Colonic mucosa (tissue), 4 donors: ENCODE measurements around the gene SEMA3A. TPM values are rescaled to one million over a fixed set of nuclear protein-coding genes. Genes with fewer than 3 reads are reported as not detected.
A peak's percentile ranks its signal among the peaks of the same experiment; 100 is the strongest.

ENCODE experiments used
- DNase-seq: peaks from one replicate; pipeline ENCODE4 v3.0.0-alpha.2; 2020
- H3K27ac ChIP-seq: fragments of 200-600 bp; one replicate; pipeline ENCODE4 v1.8.0; 2021
- H3K27me3 ChIP-seq: fragments of 200-600 bp; one replicate; pipeline ENCODE4 v1.8.0; 2021
- H3K36me3 ChIP-seq: fragments of 200-600 bp; one replicate; pipeline ENCODE4 v1.8.0; 2021
- H3K4me1 ChIP-seq: fragments of 200-600 bp; one replicate; pipeline ENCODE4 v1.8.0; 2021; ENCODE audit warnings: mild to moderate bottlenecking
- H3K4me3 ChIP-seq: fragments of 200-600 bp; one replicate; pipeline ENCODE4 v1.8.0; 2021
- H3K9ac ChIP-seq, 2 donors: one replicate each; pipeline ENCODE4 v1.7.0; 2013; ENCODE audit warnings: control low read depth in 2 of 2, low read depth in 2 of 2, low read length in 2 of 2
- H3K9me3 ChIP-seq: fragments of 200-600 bp; one replicate; pipeline ENCODE4 v1.8.0; 2021
- CTCF ChIP-seq: fragments of 200-600 bp; IDR thresholded peaks from one replicate; pipeline ENCODE4 v1.8.0; 2022; ENCODE audit warnings: antibody characterized with exemption, mild to moderate bottlenecking
- intact Hi-C: fragments of 100-400 bp; cut with DNase I; formaldehyde crosslinking; loops from one replicate; pipeline ENCODE4 v1.14.1; 2022
- total RNA-seq, 2 donors: library from RNA; stranded (reverse); fragmentation: NEBNext Ultra II Directional in 1 of 2; extraction: Animal tissue kit (Norgen Biotek cat#: 25700) in 1 of 2; gene quantifications; one replicate each; pipeline ENCODE4 v1.2.1, GENCODE V29; 2021
- donor health status: healthy.
- donor health status: DM: no; HTN: no; CAD: no.
- donor health status: DM: no; HTN: no; CAD: no.

The SEMA3A gene
- total RNA-seq, 2 donors from 2014 or later, result 1.7 to 14.2 TPM

GRCh38 chr7:83936056-83936708 lies 258.4 kb downstream of the SEMA3A start:
- H3K27ac ChIP-seq, result no peak overlapping the region
- no peaks in the 10 kb centered on the region for H3K9me3 ChIP-seq
- H3K36me3 ChIP-seq, result no peaks in the 10 kb centered on the region
- no peak overlapping the region for H3K4me3 ChIP-seq
- H3K4me1 ChIP-seq, result no peaks in the 10 kb centered on the region
- no peaks in the 10 kb centered on the region for H3K27me3 ChIP-seq
- H3K9ac ChIP-seq, result no peak overlapping the region
- intact Hi-C loops, result loop anchor here (5.0 kb wide), 1 partner anchor 1086 kb away; no protein-coding TSS in a partner anchor
- peak; percentile 71 for TF ChIP-seq CTCF
- peak; percentile 59 for DNase-seq

- intact Hi-C loops, result no loop called here
- Histone ChIP-seq H3K9ac (no peak overlapping the region), H3K27me3 (no peaks in the 10 kb centered on the region), H3K36me3 (no peaks in the 10 kb centered on the region), H3K27ac (no peak overlapping the region), H3K4me3 (no peak overlapping the region), H3K9me3 (no peaks in the 10 kb centered on the region), H3K4me1 (no peaks in the 10 kb centered on the region)
- DNase-seq, result no peak
- no peak for TF ChIP-seq CTCF
Measured at GRCh38 chr7:83934118-83934734, 260.4 kb downstream of the SEMA3A start.

GRCh38 chr7:83931968-83932367 lies 262.6 kb downstream of the SEMA3A start:
- Histone ChIP-seq H3K4me3 (no peak overlapping the region), H3K9me3 (no peaks in the 10 kb centered on the region), H3K27me3 (no peaks in the 10 kb centered on the region), H3K36me3 (no peaks in the 10 kb centered on the region), H3K27ac (no peak overlapping the region), H3K4me1 (no peaks in the 10 kb centered on the region), H3K9ac (no peak overlapping the region)
- intact Hi-C loops, result no loop called here
- DNase-seq, result no peak
- TF ChIP-seq CTCF, result no peak

- TF ChIP-seq CTCF, result no peak
- H3K27me3 ChIP-seq, result no peaks in the 10 kb centered on the region
- H3K9me3 ChIP-seq, result no peaks in the 10 kb centered on the region
- H3K27ac ChIP-seq, result no peak overlapping the region
- DNase-seq, result no peak
- H3K4me3 ChIP-seq, result no peak overlapping the region
- H3K36me3 ChIP-seq, result no peaks in the 10 kb centered on the region
- intact Hi-C loops, result no loop called here
- no peak overlapping the region for H3K9ac ChIP-seq
- no peaks in the 10 kb centered on the region for H3K4me1 ChIP-seq
Measured at GRCh38 chr7:83930262-83930661, 264.3 kb downstream of the SEMA3A start.

- Histone ChIP-seq H3K9me3 (no peaks in the 10 kb centered on the region), H3K27me3 (no peaks in the 10 kb centered on the region), H3K27ac (no peak overlapping the region), H3K4me3 (no peak overlapping the region), H3K9ac (no peak overlapping the region), H3K36me3 (no peaks in the 10 kb centered on the region), H3K4me1 (no peaks in the 10 kb centered on the region)
- TF ChIP-seq CTCF, result no peak
- DNase-seq, result no peak
- intact Hi-C loops, result no loop called here
Measured at GRCh38 chr7:83925860-83926259, 268.7 kb downstream of the SEMA3A start.
